ENCODE measurements around the gene GASK1A. TPM values are rescaled to one million over a fixed set of nuclear protein-coding genes. Genes with fewer than 3 reads are reported as not detected.
A peak's percentile ranks its signal among the peaks of the same experiment; 100 is the strongest.

GASK1A gene
- total and polyA plus RNA-seq, 2 of the 8 experiments (the other 6 are each of a cell fraction or from before 2014, with no cell fraction given) = 4.7 to 7.9 TPM

GRCh38 chr3:43006825-43007224 lies 27.7 kb downstream of the GASK1A start:
- no peak overlapping the region for H4K91ac ChIP-seq (replicated peaks; ENCODE audit: insufficient read length, low read length)
- no peak overlapping the region for H2AFZ ChIP-seq (ENCODE audit: low read length)
- ChIA-PET CTCF (ENCODE audit: partially characterized antibody) (interaction anchor here (1.4 to 5.9 kb wide), 7 partner anchors 9 to 98 kb away, joined by 3 to 65 read pairs (median 7); no protein-coding TSS in a partner anchor), POLR2A (ENCODE audit: partially characterized antibody) (interaction anchor here (0.9 to 1.4 kb wide), 2 partner anchors 12 to 23 kb away, joined by 3 to 4 read pairs; no protein-coding TSS in a partner anchor)
- TF ChIP-seq FOSL1 (IDR thresholded peaks at IDR 0.05; ENCODE audit: insufficient read depth, low read depth, low read length) (no peak), RAD21 (IDR thresholded peaks at IDR 0.05 in 1 of 2, conservative IDR thresholded peaks at IDR 0.05 in 1 of 2; ENCODE audit: low read depth in 2 of 2, low read length in 2 of 2) (peak in 1 of 2 experiments; percentile 24; a peak in 2 of 4 replicates), MAX (IDR thresholded peaks at IDR 0.05) (no peak), YY1 (IDR thresholded peaks at IDR 0.05; ENCODE audit: low read depth, low read length) (peak; percentile 47; the same call in 1 of the 2 replicates), BACH1 (IDR thresholded peaks at IDR 0.05; ENCODE audit: low read length) (no peak), NRF1 (IDR thresholded peaks at IDR 0.05; ENCODE audit: low read depth, low read length) (no peak), CTCF (IDR thresholded peaks at IDR 0.05; ENCODE audit: control extremely low read depth in 1 of 3, insufficient read depth in 1 of 3, low read depth in 1 of 3, low read length in 3 of 3) (peak in 2 of 3 experiments; percentile 7 to 19; a peak in 2 of 4 replicates), SP1 (IDR thresholded peaks at IDR 0.05; ENCODE audit: low read depth, low read length) (no peak)
- no peak overlapping the region for H3K4me2 ChIP-seq (ENCODE audit: insufficient read depth in 1 of 2, low read depth in 2 of 2, low read length in 2 of 2)
- H3K79me2 ChIP-seq (ENCODE audit: control insufficient read depth in 1 of 2, insufficient read depth in 2 of 2, low read length in 2 of 2) = peaks cover 0 to 3% of the 10 kb centered on the region in 2 experiments; a peak in 1 of 4 replicates
- H3K4me1 ChIP-seq (replicated peaks in 1 of 4; ENCODE audit: control insufficient read depth in 3 of 4, insufficient read depth in 4 of 4, low read length in 3 of 4) = no peaks in the 10 kb centered on the region; a peak in 1 of 7 replicates
- H2BK5ac ChIP-seq (ENCODE audit: low read depth, low read length) = no peak overlapping the region
- no peak overlapping the region for H3K56ac ChIP-seq (replicated peaks; ENCODE audit: insufficient read length, low read depth, low read length)
- H3K36me3 ChIP-seq (ENCODE audit: control insufficient read depth in 2 of 4, insufficient read depth in 4 of 4, low read length in 3 of 4) = no peaks in the 10 kb centered on the region
- no peak overlapping the region for H3K18ac ChIP-seq (ENCODE audit: extremely low read depth, low read length)
- H3K27ac ChIP-seq (ENCODE audit: low read depth, low read length) = no peak overlapping the region
- H4K8ac ChIP-seq (ENCODE audit: extremely low read depth, insufficient read depth, low read length) = no peak overlapping the region
- no peaks in the 10 kb centered on the region for H3K9me3 ChIP-seq (ENCODE audit: insufficient read depth in 2 of 2, low read depth in 1 of 2, low read length in 1 of 2)
- H2BK15ac ChIP-seq (ENCODE audit: low read length) = no peak overlapping the region
- H3K79me1 ChIP-seq (ENCODE audit: low read depth, low read length) = peaks cover 3% of the 10 kb centered on the region; the same call in 1 of the 2 replicates
- H3K23me2 ChIP-seq (ENCODE audit: low read depth, low read length) = no peaks in the 10 kb centered on the region
- no peak overlapping the region for H2BK120ac ChIP-seq (replicated peaks; ENCODE audit: low read depth, low read length)
- H3K4me3 ChIP-seq (ENCODE audit: extremely low read depth in 1 of 4, insufficient read depth in 2 of 4, low read depth in 3 of 4, low read length in 4 of 4) = no peak overlapping the region
- H3K9ac ChIP-seq (replicated peaks in 1 of 4; ENCODE audit: extremely low read depth in 1 of 4, low read depth in 3 of 4, low read length in 3 of 4) = no peak overlapping the region
- DNase-seq (ENCODE audit: low read depth in 1 of 2, low spot score in 2 of 2) = no peak
- no peak overlapping the region for H2AK5ac ChIP-seq (ENCODE audit: low read depth, low read length)
- H3K23ac ChIP-seq (ENCODE audit: insufficient read length) = no peak overlapping the region
- H2BK20ac ChIP-seq (ENCODE audit: low read length) = no peak overlapping the region
- no peak overlapping the region for H4K5ac ChIP-seq (ENCODE audit: insufficient read length, low read depth, low read length)
- no peak overlapping the region for H3K14ac ChIP-seq (ENCODE audit: insufficient read length)
- no peak overlapping the region for H2BK12ac ChIP-seq (ENCODE audit: low read depth, low read length)
- 95% methylated on average over 2 of the region's 2 CpGs; no CpG with 5 or more reads in 1 of the 2 experiments for WGBS, 2 experiments (ENCODE audit: extremely low coverage in 1 of 2, insufficient coverage in 1 of 2, insufficient read length in 1 of 2, insufficient replicate concordance in 2 of 2, low coverage in 1 of 2, low lambda C conversion rate in 2 of 2, missing lambda C conversion rate in 1 of 2)
- H3K4ac ChIP-seq (replicated peaks; ENCODE audit: insufficient read length, low read depth, low read length) = no peak overlapping the region
- no peaks in the 10 kb centered on the region for H3K27me3 ChIP-seq (replicated peaks in 1 of 4; ENCODE audit: control insufficient read depth in 3 of 4, extremely low read depth in 1 of 4, insufficient read depth in 3 of 4, low read length in 3 of 4)
- no peaks in the 10 kb centered on the region for H4K20me1 ChIP-seq (replicated peaks in 1 of 2; ENCODE audit: control insufficient read depth in 1 of 2, insufficient read depth in 2 of 2, low read length in 2 of 2)
- peak; percentile 32 for FAIRE-seq
